HCT116 (cell line): Measurements from ENCODE around the gene CTBP2. TPM values are rescaled to one million over a fixed set of nuclear protein-coding genes. Genes with fewer than 3 reads are reported as not detected.

Source experiments
- ATAC-seq: fragments of 200-7000 bp; cut with Tn5 transposase; 2 replicates; pipeline ENCODE4 v1.9.1; 2020; ENCODE audit warnings: mild to moderate bottlenecking, moderate library complexity
- BruUV-seq: library from RNA; stranded (reverse); fragments of 400-500 nt; replicated peaks from 2 replicates; lab custom pipeline; 2021; lab: Mats Ljungman, UMichigan
- CTCF ChIA-PET: fragments of 300-600 bp; sonication (Branson Sonifier 250); formaldehyde crosslinking; loops from one replicate; lab custom pipeline; 2021; ENCODE audit warnings: antibody characterized with exemption; lab: Charles Lee
- POLR2A ChIA-PET: fragments of 300-600, 350-600 bp; sonication (Branson Sonifier 250); formaldehyde crosslinking; loops from one replicate; lab custom pipeline; 2021; ENCODE audit warnings: antibody characterized with exemption; lab: Charles Lee
- RAD21 ChIA-PET, 2 experiments: fragments of 300-600 bp; sonication (Branson Sonifier 250); formaldehyde crosslinking; loops; one replicate each; lab custom pipeline; 2023; ENCODE audit warnings: low total read pairs in 2 of 2; ENCODE audit not compliant: uncharacterized antibody in 2 of 2, unreplicated experiment in 2 of 2, low non-redundant PET in 1 of 2; lab: Charles Lee
- DNase-seq: peaks from one replicate; pipeline ENCODE4 v3.0.0-alpha.2; 2010; ENCODE audit warnings: low read depth, low spot score
- H2AFZ ChIP-seq: fragments of 200-600 bp; shearing (Covaris generic), sonication (generic); 2 replicates; pipeline ENCODE4 v1.6.1; 2017; ENCODE audit warnings: low read depth, mixed run types, mixed read lengths, antibody characterized with exemption, low read length; ENCODE audit not compliant: poor library complexity, severe bottlenecking
- H3K27ac ChIP-seq: 2 replicates; pipeline ENCODE4 v1.5.1; 2012; ENCODE audit warnings: low read depth, low read length
- H3K27me3 ChIP-seq: fragments of 200-600 bp; sonication (generic); 2 replicates; pipeline ENCODE4 v1.6.1; 2016; ENCODE audit warnings: mixed run types, low read length, mixed read lengths; ENCODE audit not compliant: insufficient read depth
- H3K36me3 ChIP-seq, 2 experiments: fragments of 200-500 bp in 1 of 2; fragments of 200-600 bp in 1 of 2; sonication (Bioruptor generic) in 1 of 2; sonication (generic) in 1 of 2; 2 replicates each; pipeline versions ENCODE4 v1.5.1 to v1.6.1; 2014 to 2016; ENCODE audit warnings: low read length in 2 of 2, inconsistent platforms in 1 of 2, mixed read lengths in 1 of 2, mixed run types in 1 of 2; ENCODE audit not compliant: insufficient read depth in 2 of 2, control insufficient read depth in 1 of 2
- H3K4me1 ChIP-seq, 2 experiments: fragments of 200-600 bp in 1 of 2; sonication (generic) in 1 of 2; 2 replicates each; pipeline versions ENCODE4 v1.5.1 to v1.6.1; 2012 to 2017; ENCODE audit warnings: low read length in 2 of 2, inconsistent platforms in 1 of 2, mild to moderate bottlenecking in 1 of 2, mixed read lengths in 1 of 2, mixed run types in 1 of 2, moderate library complexity in 1 of 2; ENCODE audit not compliant: insufficient read depth in 2 of 2, control insufficient read depth in 1 of 2
- H3K4me2 ChIP-seq: fragments of 200-600 bp; sonication (generic); 2 replicates; pipeline ENCODE4 v1.6.1; 2017; ENCODE audit warnings: mixed run types, low read length, mixed read lengths
- H3K4me3 ChIP-seq, 2 experiments: fragments of 200-600 bp in 1 of 2; sonication (generic) in 1 of 2; replicated peaks in 1 of 2; 2 replicates each; pipeline ENCODE4 v1.5.1; 2011 to 2016; ENCODE audit warnings: low read length in 2 of 2, control low read depth in 1 of 2, low read depth in 1 of 2, mild to moderate bottlenecking in 1 of 2, mixed read lengths in 1 of 2, mixed run types in 1 of 2
- H3K79me2 ChIP-seq: fragments of 200-600 bp; sonication (generic); 2 replicates; pipeline ENCODE4 v1.6.1; 2017; ENCODE audit warnings: mild to moderate bottlenecking, mixed run types, low read length, moderate library complexity, mixed read lengths; ENCODE audit not compliant: insufficient read depth
- H3K9ac ChIP-seq: fragments of 200-600 bp; sonication (generic); 2 replicates; pipeline ENCODE4 v1.6.1; 2016; ENCODE audit warnings: low read length, mixed read lengths
- H3K9me2 ChIP-seq: fragments of 200-600 bp; sonication (generic), shearing (Covaris generic); 2 replicates; pipeline ENCODE4 v1.6.1; 2017; ENCODE audit warnings: mixed run types, mild to moderate bottlenecking, moderate library complexity; ENCODE audit not compliant: insufficient read depth
- H3K9me3 ChIP-seq, 2 experiments: fragments of 200-500 bp in 1 of 2; fragments of 200-600 bp in 1 of 2; sonication (Bioruptor generic) in 1 of 2; sonication (generic) in 1 of 2; 2 replicates each; pipeline ENCODE4 v1.6.1; 2014 to 2017; ENCODE audit warnings: low read length in 2 of 2, mixed read lengths in 2 of 2, inconsistent platforms in 1 of 2, low read depth in 1 of 2, mild to moderate bottlenecking in 1 of 2, mixed run types in 1 of 2, moderate library complexity in 1 of 2; ENCODE audit not compliant: control insufficient read depth in 1 of 2, insufficient read depth in 1 of 2
- H4K20me1 ChIP-seq: fragments of 200-600 bp; sonication (generic), shearing (Covaris generic); 2 replicates; pipeline ENCODE4 v1.6.1; 2017; ENCODE audit warnings: mixed run types, mild to moderate bottlenecking, moderate library complexity; ENCODE audit not compliant: insufficient read depth
- CBX3 ChIP-seq: IDR thresholded peaks from 2 replicates; pipeline ENCODE4 v1.6.1; 2012; ENCODE audit warnings: low read depth
- POLR2A ChIP-seq: IDR thresholded peaks from 2 replicates; pipeline ENCODE4 v1.7.0; 2011; ENCODE audit warnings: borderline replicate concordance; ENCODE audit not compliant: insufficient read depth, insufficient read length; ENCODE audit errors: extremely low read depth
- REST ChIP-seq: IDR thresholded peaks from 2 replicates; pipeline ENCODE4 v1.6.1; 2012; ENCODE audit warnings: low read depth
- ZBTB33 ChIP-seq: IDR thresholded peaks from 2 replicates; pipeline ENCODE4 v1.6.1; 2011; ENCODE audit warnings: mild to moderate bottlenecking, low read length, moderate library complexity; ENCODE audit not compliant: insufficient replicate concordance; ENCODE audit errors: extremely low read depth
- intact Hi-C: fragments of 100-400 bp; cut with micrococcal nuclease; formaldehyde crosslinking; loops from 2 replicates; pipeline ENCODE4 v1.10.0; 2022
- total RNA-seq: library from RNA; stranded (reverse); gene quantifications from one replicate; pipeline ENCODE4 v1.2.1, GENCODE V29; 2021; ENCODE audit not compliant: unreplicated experiment

Gene CTBP2
- total RNA-seq, 1 experiment from 2014 or later: 144 TPM

- Histone ChIP-seq H3K79me2 (peaks cover 93% of the 10 kb centered on the region), H4K20me1 (peaks cover 3% of the 10 kb centered on the region; the same call in 1 of the 2 replicates)
Observed at GRCh38 chr10:125116652-125117310, 43.6 kb downstream of the CTBP2 start.

More at GRCh38 chr10:125116652-125117310, 43.6 kb downstream of the CTBP2 start:
- H3K4me1 ChIP-seq: peaks cover 23 to 42% of the 10 kb centered on the region in 2 experiments
- no peak overlapping the region for H2AFZ ChIP-seq
- no TSS peak for BruUV-seq
- no peak overlapping the region for H3K9ac ChIP-seq
- H3K27ac ChIP-seq: no peak overlapping the region
- H3K9me3 ChIP-seq: no peaks in the 10 kb centered on the region
- no peak for TF ChIP-seq CBX3
- TF ChIP-seq REST: no peak
- TF ChIP-seq POLR2A: no peak
- no peak for TF ChIP-seq ZBTB33
- no peak overlapping the region for H3K4me3 ChIP-seq
- DNase-seq (no peak), ATAC-seq (no peak)
- ChIA-PET RAD21 (no interaction called here), POLR2A (no interaction called here), CTCF (no interaction called here)
- no peak overlapping the region for H3K4me2 ChIP-seq
- intact Hi-C loops: loop anchor here (1.0 kb wide), 1 partner anchor 78 kb away; no protein-coding TSS in a partner anchor
- H3K9me2 ChIP-seq: no peaks in the 10 kb centered on the region
- H3K36me3 ChIP-seq: no peaks in the 10 kb centered on the region
- H3K27me3 ChIP-seq: no peaks in the 10 kb centered on the region
